GM12872 (cell line): ENCODE measurements around the gene SPRR5.

Source experiments
- TF ChIP-seq, protein P1 (sequence below): IDR thresholded peaks from 3 replicates; pipeline ENCODE4 v1.5.1; 2011; ENCODE audit warnings: low read depth, mild to moderate bottlenecking, low read length, moderate library complexity; ENCODE audit not compliant: insufficient read depth

SPRR5 gene

GRCh38 chr1:152997901-152998300 is 50.9 kb downstream of the SPRR5 start:
- TF ChIP-seq, protein P1, sequence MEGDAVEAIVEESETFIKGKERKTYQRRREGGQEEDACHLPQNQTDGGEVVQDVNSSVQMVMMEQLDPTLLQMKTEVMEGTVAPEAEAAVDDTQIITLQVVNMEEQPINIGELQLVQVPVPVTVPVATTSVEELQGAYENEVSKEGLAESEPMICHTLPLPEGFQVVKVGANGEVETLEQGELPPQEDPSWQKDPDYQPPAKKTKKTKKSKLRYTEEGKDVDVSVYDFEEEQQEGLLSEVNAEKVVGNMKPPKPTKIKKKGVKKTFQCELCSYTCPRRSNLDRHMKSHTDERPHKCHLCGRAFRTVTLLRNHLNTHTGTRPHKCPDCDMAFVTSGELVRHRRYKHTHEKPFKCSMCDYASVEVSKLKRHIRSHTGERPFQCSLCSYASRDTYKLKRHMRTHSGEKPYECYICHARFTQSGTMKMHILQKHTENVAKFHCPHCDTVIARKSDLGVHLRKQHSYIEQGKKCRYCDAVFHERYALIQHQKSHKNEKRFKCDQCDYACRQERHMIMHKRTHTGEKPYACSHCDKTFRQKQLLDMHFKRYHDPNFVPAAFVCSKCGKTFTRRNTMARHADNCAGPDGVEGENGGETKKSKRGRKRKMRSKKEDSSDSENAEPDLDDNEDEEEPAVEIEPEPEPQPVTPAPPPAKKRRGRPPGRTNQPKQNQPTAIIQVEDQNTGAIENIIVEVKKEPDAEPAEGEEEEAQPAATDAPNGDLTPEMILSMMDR: no peak

GRCh38 chr1:152998476-152998875 is 51.5 kb downstream of the SPRR5 start:
- TF ChIP-seq, protein P1: no peak
